K562 (cell line): ENCODE data around the gene TSC22D2. TPM values are rescaled to one million over a fixed set of nuclear protein-coding genes. Genes with fewer than 3 reads are reported as not detected.

Experiments used
- ASH1L ChIP-seq: fragments of 450-650 bp; IDR thresholded peaks from 2 replicates; pipeline ENCODE4 v1.6.1; 2018; ENCODE audit warnings: borderline replicate concordance, mild to moderate bottlenecking, low read depth; ENCODE audit not compliant: partially characterized antibody
- ETV5 ChIP-seq: sonication (generic); formaldehyde crosslinking; IDR thresholded peaks from 2 replicates; pipeline ENCODE4 v1.4.0; 2020; ENCODE audit warnings: low read depth, mild to moderate bottlenecking, missing genetic modification reagents
- RBM15 ChIP-seq: fragments of 200-400 bp; formaldehyde crosslinking; IDR thresholded peaks from 2 replicates; pipeline ENCODE4 v1.6.1; 2018; ENCODE audit warnings: mild to moderate bottlenecking, low read length, moderate library complexity; ENCODE audit not compliant: insufficient read depth
- SLC30A9 ChIP-seq: fragments of 250-450 bp; sonication (Bioruptor Pico); IDR thresholded peaks from 2 replicates; pipeline ENCODE4 v1.8.0; 2022; ENCODE audit warnings: mild to moderate bottlenecking, moderate library complexity
- TAF1 ChIP-seq: IDR thresholded peaks from 2 replicates; pipeline ENCODE4 v1.6.1; 2011; ENCODE audit warnings: mild to moderate bottlenecking, low read length, moderate library complexity; ENCODE audit not compliant: insufficient read depth, control insufficient read depth, severe bottlenecking; ENCODE audit errors: extremely low read depth
- TBL1XR1 ChIP-seq, 2 experiments: IDR thresholded peaks; 2 replicates each; pipeline ENCODE4 v1.6.1; 2012; ENCODE audit warnings: improper control_type of control experiment in 2 of 2, low read length in 2 of 2, mild to moderate bottlenecking in 1 of 2
- THRAP3 ChIP-seq: fragments of 450-650 bp; IDR thresholded peaks from 2 replicates; pipeline ENCODE4 v1.6.1; 2016; ENCODE audit warnings: mild to moderate bottlenecking, inconsistent platforms, borderline replicate concordance
- ZKSCAN8 ChIP-seq: fragments of 200-800 bp; sonication (Bioruptor generic); IDR thresholded peaks from 2 replicates; pipeline ENCODE4 v1.6.1; 2016; ENCODE audit warnings: missing genetic modification characterization, missing compliant biosample characterization
- polyA plus RNA-seq, 8 experiments: library from polyadenylated mRNA; depleted of rRNA in 4 of 8; stranded (reverse) in 5 of 8; unstranded in 3 of 8; fragments of >200 nt; fragmentation: Nextera tagmentation in 2 of 8; fragmentation: Illumina TruSeq in 1 of 8; extraction: Ambion mirVana in 2 of 8; extraction: Trizol in 1 of 8; gene quantifications; 2 replicates each; pipeline versions ENCODE4 v1.2.1 to v1.2.3, GENCODE V29; 2011 to 2014; ENCODE audit warnings: inconsistent platforms in 1 of 8, missing spikeins in 1 of 8
- total RNA-seq, 7 experiments: library from RNA; depleted of rRNA in 6 of 7; stranded (reverse); fragments of >200 nt in 6 of 7; fragmentation: Illumina TruSeq in 2 of 7; extraction: Trizol in 2 of 7; gene quantifications; 2 replicates each; pipeline versions ENCODE4 v1.2.1 to v1.2.3, GENCODE V29; 2011 to 2021; ENCODE audit warnings: low replicate concordance in 1 of 7
- TF ChIP-seq, protein P1 (sequence below): fragments of 250-450 bp; sonication (Bioruptor Pico); IDR thresholded peaks from 2 replicates; pipeline ENCODE4 v1.5.0; 2020; ENCODE audit warnings: mild to moderate bottlenecking, borderline replicate concordance
- TF ChIP-seq, protein P2 (sequence below), 2 experiments: fragments of 450-650 bp; IDR thresholded peaks; 2 replicates each; pipeline ENCODE4 v1.6.1; 2016

TSC22D2 gene
- total and polyA plus RNA-seq, 9 of the 15 experiments (the other 6 are each of a cell fraction or from before 2014, with no cell fraction given) = 5.5 to 44.0 (median 19.3) TPM

DNA sequence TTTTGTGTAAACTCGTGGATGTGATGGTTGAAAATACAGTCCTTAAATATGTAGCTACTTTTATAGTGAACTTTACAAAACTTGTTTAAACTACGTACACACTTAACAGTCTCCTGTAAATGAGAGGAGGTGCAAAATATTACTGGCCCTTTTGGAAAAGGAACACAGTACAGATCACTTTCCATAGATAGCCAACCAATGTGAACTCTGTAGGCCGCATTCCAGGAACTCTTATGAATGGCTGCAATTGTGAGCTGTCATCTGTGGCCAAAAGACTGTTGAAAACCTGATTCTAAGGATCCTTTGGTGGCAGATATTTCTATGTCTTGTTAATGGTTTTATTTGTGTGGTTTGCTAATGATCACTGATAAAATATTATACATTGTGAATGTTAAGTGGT is 6.2 kb downstream of the TSC22D2 start (continued):
- TF ChIP-seq ETV5 (no peak), SLC30A9 (CRISPR knock-in tag) (no peak), ZKSCAN8 (CRISPR knock-in tag) (no peak), THRAP3 (no peak), RBM15 (no peak), TBL1XR1 (IDR thresholded peaks at IDR 0.05; ENCODE audit: low read length in 2 of 2) (no peak), ASH1L (no peak), TAF1 (no peak)
- TF ChIP-seq, protein P1, sequence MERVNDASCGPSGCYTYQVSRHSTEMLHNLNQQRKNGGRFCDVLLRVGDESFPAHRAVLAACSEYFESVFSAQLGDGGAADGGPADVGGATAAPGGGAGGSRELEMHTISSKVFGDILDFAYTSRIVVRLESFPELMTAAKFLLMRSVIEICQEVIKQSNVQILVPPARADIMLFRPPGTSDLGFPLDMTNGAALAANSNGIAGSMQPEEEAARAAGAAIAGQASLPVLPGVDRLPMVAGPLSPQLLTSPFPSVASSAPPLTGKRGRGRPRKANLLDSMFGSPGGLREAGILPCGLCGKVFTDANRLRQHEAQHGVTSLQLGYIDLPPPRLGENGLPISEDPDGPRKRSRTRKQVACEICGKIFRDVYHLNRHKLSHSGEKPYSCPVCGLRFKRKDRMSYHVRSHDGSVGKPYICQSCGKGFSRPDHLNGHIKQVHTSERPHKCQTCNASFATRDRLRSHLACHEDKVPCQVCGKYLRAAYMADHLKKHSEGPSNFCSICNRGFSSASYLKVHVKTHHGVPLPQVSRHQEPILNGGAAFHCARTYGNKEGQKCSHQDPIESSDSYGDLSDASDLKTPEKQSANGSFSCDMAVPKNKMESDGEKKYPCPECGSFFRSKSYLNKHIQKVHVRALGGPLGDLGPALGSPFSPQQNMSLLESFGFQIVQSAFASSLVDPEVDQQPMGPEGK = no peak
- TF ChIP-seq, protein P2, sequence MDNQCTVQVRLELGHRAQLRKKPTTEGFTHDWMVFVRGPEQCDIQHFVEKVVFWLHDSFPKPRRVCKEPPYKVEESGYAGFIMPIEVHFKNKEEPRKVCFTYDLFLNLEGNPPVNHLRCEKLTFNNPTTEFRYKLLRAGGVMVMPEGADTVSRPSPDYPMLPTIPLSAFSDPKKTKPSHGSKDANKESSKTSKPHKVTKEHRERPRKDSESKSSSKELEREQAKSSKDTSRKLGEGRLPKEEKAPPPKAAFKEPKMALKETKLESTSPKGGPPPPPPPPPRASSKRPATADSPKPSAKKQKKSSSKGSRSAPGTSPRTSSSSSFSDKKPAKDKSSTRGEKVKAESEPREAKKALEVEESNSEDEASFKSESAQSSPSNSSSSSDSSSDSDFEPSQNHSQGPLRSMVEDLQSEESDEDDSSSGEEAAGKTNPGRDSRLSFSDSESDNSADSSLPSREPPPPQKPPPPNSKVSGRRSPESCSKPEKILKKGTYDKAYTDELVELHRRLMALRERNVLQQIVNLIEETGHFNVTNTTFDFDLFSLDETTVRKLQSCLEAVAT (IDR thresholded peaks at IDR 0.05) = peak; percentile 34 to 76; a peak in 2 of 4 replicates
